Activated CD4-positive, alpha-beta T cell treated with anti-CD3 and anti-CD28 coated beads for 4 hours (primary cell): ENCODE measurements around the gene CHST11.

Source experiments
- DNase-seq, 2 donors: peaks; one replicate each; pipeline ENCODE4 v3.0.0-alpha.2; 2020

CHST11 gene

DNA sequence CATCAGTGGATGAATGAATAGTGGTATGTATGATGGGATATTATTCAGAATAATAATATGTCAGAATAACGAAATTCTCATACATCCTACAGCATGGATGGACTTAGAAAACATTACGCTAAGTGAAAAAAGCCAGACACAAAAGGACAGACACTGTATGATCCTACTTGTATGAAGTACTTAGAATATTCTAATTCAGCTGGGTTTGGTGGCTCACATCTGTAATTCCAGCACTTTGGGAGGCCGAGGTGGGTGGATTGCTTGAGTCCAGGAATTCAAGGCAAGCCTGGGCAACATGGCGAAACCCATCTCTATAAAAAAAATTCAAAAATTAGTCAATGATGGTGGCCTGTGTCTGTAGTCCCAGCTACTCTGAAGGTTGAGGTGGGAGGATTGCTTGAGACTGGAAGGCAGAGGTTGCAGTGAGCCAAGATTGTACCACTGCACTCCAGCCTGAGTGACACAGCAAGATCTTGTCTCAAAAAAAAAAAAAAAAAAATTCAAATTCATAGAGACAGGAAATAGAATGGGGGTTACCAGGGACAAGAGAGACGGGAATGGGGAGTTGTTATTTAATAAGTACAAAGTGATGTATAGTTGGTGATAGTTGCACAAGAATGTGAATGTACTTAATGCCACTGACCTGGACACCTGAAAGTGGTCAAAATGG, 132.3 kb downstream of the CHST11 start:
- DNase-seq = no peak

- no peak for DNase-seq
Measured at GRCh38 chr12:104590022-104590421, 133.3 kb downstream of the CHST11 start.

DNA sequence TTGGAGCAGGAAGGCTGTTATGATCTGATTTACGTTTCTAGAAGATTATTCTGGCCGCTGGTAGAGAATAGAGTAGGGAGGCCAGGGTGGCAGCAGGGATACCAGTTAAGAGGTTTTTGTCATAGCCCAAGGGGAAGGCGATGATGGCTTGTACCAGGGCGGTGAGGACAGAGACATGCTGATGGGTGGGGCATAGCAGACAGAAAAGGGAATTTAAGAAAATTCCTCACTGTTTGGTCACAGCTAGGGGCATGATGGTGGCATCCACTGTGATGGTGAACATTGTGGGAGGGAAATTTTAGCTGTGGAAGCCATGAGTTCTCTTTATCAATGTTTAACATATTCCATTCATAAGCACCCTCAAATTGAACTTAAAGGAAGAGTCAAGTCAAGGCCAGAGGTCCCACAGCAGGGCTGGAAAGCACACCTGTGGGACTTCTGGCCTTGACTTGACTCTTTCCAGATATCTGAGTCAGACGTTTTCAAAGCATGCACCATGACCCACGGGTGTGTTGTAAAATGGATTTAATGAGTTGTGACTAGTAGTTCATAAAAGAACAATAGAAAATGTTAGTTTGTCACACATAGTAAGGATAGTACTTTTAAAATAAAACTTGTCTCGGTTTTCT, 134.6 kb downstream of the CHST11 start:
- no peak for DNase-seq

DNA sequence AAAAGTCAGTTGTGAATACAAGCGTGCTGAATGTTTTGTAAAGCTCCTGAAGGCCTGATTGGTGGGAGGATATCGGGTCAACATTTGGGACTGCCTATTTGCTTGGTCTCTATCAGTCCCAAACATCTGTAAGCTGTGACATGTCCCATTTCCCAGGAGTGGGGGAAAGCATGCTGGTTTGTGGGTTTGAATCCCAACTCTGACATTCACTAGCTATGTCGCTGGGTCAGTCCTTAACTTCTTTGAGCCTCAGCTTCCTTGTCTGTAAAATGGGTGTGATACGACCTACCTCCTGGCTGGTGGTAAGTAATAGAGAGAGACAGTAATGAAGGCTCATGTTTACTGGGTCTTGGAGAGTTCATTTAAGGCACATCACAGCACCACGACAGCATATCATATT, 136.7 kb downstream of the CHST11 start:
- DNase-seq = no peak

GRCh38 chr12:104596134-104596799, 139.5 kb downstream of the CHST11 start:
- no peak for DNase-seq

- DNase-seq = no peak
Measured at GRCh38 chr12:104596898-104597843, 140.4 kb downstream of the CHST11 start.

DNA sequence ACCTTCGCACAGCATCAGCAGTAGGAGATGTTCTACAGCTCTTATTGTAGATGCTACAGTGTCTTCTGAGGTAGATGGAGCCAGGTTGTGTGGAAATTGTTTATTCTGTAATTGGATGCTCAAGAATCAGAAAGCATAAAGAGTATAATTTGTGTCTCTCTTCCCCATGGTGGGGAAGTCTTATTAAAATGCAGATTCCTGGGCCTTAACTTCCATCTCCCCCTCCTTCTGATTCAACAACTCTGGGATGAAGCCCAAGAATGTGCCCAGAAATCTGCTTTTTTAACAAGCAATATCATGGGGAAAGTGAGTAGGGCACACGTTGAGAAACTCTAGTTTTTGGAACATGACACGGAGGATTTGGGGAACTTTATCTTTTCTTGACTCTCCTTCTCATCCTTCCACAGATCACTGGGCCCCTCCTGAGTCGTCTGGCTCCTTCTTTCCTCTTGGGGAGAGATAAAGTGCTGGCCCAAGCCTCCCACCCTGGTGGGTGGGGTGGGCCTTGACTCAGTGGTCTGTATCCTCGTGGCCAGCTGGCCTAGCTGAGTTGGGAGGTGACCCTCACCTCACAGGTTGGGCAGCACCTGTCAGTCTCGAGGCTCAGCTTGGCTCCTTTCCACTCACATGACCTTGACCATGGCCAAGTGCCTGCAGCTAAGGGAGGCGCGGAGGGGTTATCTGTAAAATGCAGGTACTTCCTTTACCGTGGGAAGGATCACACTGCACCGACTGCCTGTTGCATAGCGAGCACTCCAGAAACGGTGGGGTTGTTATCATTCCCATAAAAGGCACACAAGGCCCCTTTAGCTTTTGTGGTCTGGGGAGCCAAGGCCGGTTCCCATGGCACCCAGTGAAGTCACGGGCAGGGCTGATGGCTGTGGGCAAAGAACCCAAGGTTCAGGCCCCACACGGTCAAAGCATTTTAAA, 141.9 kb downstream of the CHST11 start:
- no peak for DNase-seq

GRCh38 chr12:104599272-104600035, 142.7 kb downstream of the CHST11 start:
- no peak for DNase-seq

- DNase-seq = no peak
Measured at GRCh38 chr12:104600036-104600712, 143.4 kb downstream of the CHST11 start.

- no peak for DNase-seq
Measured at GRCh38 chr12:104600790-104601739, 144.3 kb downstream of the CHST11 start.

DNA sequence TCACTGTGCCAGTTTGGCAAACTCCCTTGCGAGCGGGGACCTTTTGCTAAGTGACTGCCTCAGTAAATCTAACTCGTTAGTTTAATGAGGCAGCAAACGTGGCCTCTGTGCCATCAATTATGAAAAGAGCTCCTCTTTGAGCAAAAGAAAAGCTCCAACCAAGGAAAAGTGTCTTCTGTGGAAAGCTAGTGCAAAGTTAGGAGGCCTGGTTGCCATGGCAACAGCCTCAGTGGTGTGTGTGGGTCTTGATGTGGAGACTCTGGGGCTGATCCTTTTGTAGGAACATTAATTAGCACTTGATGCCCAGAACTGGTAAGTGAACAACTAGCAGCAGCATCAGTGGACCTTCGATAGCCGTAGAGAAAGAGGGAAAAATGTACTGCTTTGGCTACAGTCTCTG, 145.7 kb downstream of the CHST11 start:
- DNase-seq = no peak

GRCh38 chr12:104602896-104603295, 146.1 kb downstream of the CHST11 start:
- DNase-seq = no peak

GRCh38 chr12:104603545-104603973, 146.8 kb downstream of the CHST11 start:
- no peak for DNase-seq

DNA sequence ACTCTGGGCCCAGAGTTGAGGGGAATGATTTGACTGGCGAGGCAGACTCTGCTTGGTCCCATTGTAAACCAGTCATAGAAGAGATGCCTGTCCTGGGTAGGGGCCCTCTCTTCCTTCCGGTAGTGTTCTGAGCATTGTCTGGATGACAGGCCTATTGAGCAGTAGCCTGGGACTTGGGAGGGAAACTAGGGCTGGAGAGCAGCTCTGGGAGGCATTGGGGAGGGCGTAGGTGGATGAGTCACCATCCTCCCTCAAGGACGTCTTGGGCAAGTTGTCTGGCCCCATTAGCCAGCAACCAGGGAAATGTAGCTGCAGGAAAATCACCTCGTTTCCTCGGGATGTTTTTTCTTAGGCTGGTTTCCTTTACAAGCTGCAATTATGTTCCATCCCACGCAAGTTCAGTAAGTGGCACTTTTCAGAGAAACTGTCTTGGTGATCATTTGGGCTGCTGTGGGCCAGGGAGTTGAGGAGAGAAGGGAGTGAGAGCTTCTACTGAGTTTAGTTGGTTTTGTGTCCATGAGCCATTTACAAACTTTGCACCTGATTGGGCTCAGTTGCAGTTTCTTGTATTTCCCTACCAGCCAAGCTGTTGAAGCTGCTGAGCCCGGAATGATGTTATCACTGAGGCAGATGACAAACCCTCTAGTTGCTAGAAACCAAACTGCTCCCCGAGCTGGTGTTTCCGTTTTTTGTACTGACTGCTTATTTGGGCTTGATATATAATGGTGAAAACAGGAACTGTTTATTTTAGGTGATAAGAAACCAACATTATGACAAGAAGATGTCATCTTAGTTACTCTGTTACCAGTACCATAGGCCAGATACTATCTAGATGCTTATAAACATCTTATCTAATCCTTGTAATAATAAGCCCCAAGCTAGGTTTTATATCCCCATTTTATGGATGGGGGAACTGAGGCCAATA, 147.6 kb downstream of the CHST11 start:
- DNase-seq = peak; percentile 35 to 38

DNA sequence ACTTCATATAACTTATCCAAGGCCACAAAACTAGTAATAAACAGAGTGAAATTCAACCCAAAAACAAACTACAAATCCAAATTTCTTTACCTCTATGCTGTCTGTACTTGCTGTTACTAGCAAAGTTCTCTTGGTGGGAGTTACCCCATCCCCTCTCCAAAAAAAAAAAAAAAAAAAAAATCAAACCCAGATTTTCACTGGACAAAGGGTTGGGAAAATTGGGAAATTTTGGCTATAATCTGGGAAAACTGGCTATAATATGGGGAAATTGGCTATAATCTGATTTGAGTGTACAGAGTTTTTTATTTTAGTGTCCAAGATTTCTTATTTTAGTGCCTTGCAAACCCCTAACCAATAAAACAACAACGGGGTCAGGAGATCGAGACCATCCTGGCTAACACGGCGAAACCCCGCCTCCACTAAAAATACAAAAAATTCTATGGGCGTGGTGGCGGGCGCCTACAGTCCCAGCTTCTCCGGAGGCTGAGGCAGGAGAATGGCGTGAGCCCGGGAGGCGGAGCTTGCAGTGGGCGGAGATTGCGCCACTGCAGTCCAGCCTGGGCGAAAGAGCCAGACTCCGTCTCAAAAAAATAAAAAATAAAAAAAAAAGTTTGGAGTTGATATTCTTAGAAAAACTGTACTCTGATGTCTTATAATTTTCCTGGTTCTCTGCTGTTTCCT, 148.4 kb downstream of the CHST11 start:
- no peak for DNase-seq

DNA sequence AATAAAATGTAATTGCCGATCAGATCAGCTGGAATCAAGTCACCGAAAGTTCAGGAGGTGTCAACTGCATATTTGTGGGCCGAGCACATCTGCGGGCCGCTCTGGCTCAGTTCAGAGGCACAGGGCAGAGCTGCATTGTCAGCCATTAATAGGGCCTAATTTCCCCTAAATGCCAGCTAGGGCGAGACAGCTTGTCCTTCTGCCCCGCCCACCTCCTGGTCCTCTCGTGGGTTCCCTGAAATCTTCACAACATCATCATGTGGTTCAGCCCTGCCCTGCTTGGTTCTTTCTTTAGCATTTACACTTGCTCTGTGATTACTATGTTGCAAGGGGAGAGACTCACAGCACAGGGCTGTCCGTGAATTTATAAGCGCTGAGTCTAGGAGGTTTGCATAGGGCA, 148.9 kb downstream of the CHST11 start:
- DNase-seq = no peak

DNA sequence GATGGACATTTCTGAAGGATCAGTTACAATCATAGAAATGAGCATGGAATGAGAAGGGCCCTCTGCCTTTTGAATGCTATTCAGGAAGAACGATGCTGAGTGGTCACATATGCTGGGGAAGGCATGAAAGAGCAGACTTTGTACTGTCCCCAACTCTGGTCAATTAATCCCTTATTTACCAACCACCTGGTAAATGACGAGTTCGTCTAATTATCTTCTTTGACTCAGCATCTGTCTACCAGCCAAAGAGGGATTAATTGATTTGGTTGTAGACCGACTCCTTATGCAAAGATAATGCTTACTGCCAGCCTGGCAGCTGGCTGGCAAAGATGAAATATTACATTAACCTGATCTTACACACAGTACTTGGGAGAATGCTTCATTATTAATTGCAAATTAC, 152.2 kb downstream of the CHST11 start:
- no peak for DNase-seq

GRCh38 chr12:104609445-104609844, 152.7 kb downstream of the CHST11 start:
- no peak for DNase-seq
